OCI-LY1 (cell line): ENCODE data around the gene GABRB3.

Experiments
- H2AFZ ChIP-seq: fragments of 200-600 bp; sonication (generic), shearing (Covaris generic); 2 replicates; pipeline ENCODE4 v1.6.0; 2014; ENCODE audit warnings: antibody characterized with exemption, mild to moderate bottlenecking, low read length
- H3F3A ChIP-seq: fragments of 200-600 bp; sonication (generic), shearing (Covaris generic); 2 replicates; pipeline ENCODE4 v1.6.0; 2014; ENCODE audit warnings: mild to moderate bottlenecking, antibody characterized with exemption, low read length, moderate library complexity; ENCODE audit not compliant: insufficient read depth
- H3K27ac ChIP-seq: fragments of 200-600 bp; sonication (generic); 2 replicates; pipeline ENCODE4 v1.5.1; 2014; ENCODE audit warnings: low read length, mixed run types, mild to moderate bottlenecking, low read depth; ENCODE audit not compliant: poor library complexity, severe bottlenecking
- H3K27me3 ChIP-seq: fragments of 200-600 bp; sonication (generic); 2 replicates; pipeline ENCODE4 v1.6.0; 2014; ENCODE audit warnings: antibody characterized with exemption, mild to moderate bottlenecking, low read length, moderate library complexity; ENCODE audit not compliant: insufficient read depth
- H3K36me3 ChIP-seq: fragments of 200-600 bp; sonication (generic); 2 replicates; pipeline ENCODE4 v1.6.1; 2014; ENCODE audit warnings: mild to moderate bottlenecking, antibody characterized with exemption, low read length, moderate library complexity, mixed read lengths; ENCODE audit not compliant: insufficient read depth
- H3K4me1 ChIP-seq: fragments of 200-600 bp; sonication (generic); 2 replicates; pipeline ENCODE4 v1.5.1; 2014; ENCODE audit warnings: mild to moderate bottlenecking, low read length, moderate library complexity; ENCODE audit not compliant: insufficient read depth, severe bottlenecking
- H3K4me2 ChIP-seq: fragments of 200-600 bp; sonication (generic), shearing (Covaris generic); 2 replicates; pipeline ENCODE4 v1.6.1; 2014; ENCODE audit warnings: low read length
- H3K4me3 ChIP-seq: fragments of 200-600 bp; sonication (generic); 2 replicates; pipeline ENCODE4 v1.5.1; 2014; ENCODE audit warnings: low read length, low read depth, mild to moderate bottlenecking, mixed read lengths; ENCODE audit not compliant: poor library complexity, severe bottlenecking
- H3K79me2 ChIP-seq: fragments of 200-600 bp; shearing (Covaris generic); 2 replicates; pipeline ENCODE4 v1.6.1; 2016; ENCODE audit warnings: mixed run types, low read length, mixed read lengths; ENCODE audit not compliant: insufficient read depth
- H3K9ac ChIP-seq: fragments of 200-600 bp; sonication (generic), shearing (Covaris generic); 2 replicates; pipeline ENCODE4 v1.6.1; 2014; ENCODE audit warnings: mild to moderate bottlenecking, low read length, mixed read lengths
- H3K9me2 ChIP-seq: fragments of 200-600 bp; sonication (generic), shearing (Covaris generic); 2 replicates; pipeline ENCODE4 v1.6.1; 2014; ENCODE audit warnings: low read depth, mild to moderate bottlenecking, low read length, mixed read lengths
- H3K9me3 ChIP-seq: fragments of 200-600 bp; shearing (Covaris generic); 2 replicates; pipeline ENCODE4 v1.6.1; 2014; ENCODE audit warnings: low read length, mixed read lengths
- H4K20me1 ChIP-seq: fragments of 200-600 bp; sonication (generic), shearing (Covaris generic); 2 replicates; pipeline ENCODE4 v1.6.0; 2016; ENCODE audit warnings: mild to moderate bottlenecking, low read length; ENCODE audit not compliant: insufficient read depth
- EZH2 ChIP-seq: fragments of 200-600 bp; sonication (generic), shearing (Covaris generic); IDR thresholded peaks from 2 replicates; pipeline ENCODE4 v1.8.0; 2017; ENCODE audit warnings: borderline replicate concordance, mixed run types, mild to moderate bottlenecking, antibody characterized with exemption, low read length, moderate library complexity, mixed read lengths
- TF ChIP-seq, protein P1 (sequence below): fragments of 200-600 bp; sonication (generic), shearing (Covaris generic); IDR thresholded peaks from 2 replicates; pipeline ENCODE4 v1.5.1; 2017; ENCODE audit warnings: mild to moderate bottlenecking, antibody characterized with exemption, low read length, moderate library complexity, mixed read lengths

Gene GABRB3

DNA sequence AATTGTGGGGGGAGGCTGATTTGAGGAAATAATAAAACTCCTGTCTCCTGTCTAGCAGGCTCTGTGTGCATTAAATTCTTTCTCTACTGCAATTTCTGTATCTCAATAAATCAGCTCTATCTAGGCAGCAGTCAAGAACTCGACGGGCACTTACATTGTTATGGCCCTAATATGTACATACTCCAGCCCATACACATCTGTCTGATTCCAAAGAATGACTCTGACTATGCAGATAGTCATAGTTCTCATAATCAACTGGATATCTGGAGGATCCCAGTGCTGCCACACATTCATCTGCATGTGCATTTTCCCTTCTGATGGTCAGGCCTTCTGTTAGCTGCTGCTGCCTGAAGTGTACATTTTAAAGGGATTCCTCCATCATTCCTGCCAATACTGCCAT, 114.6 kb downstream of the GABRB3 start:
- Histone ChIP-seq H3K4me1 (no peaks in the 10 kb centered on the region), H4K20me1 (no peaks in the 10 kb centered on the region), H3K9me3 (no peaks in the 10 kb centered on the region), H3K27ac (no peak overlapping the region), H3K4me3 (no peak overlapping the region), H3K9ac (no peak overlapping the region), H3K36me3 (no peaks in the 10 kb centered on the region), H3K27me3 (no peaks in the 10 kb centered on the region), H2AFZ (no peak overlapping the region), H3K79me2 (no peaks in the 10 kb centered on the region), H3F3A (no peaks in the 10 kb centered on the region), H3K4me2 (no peak overlapping the region), H3K9me2 (no peaks in the 10 kb centered on the region)
- TF ChIP-seq EZH2, result no peak
- TF ChIP-seq, protein P1, sequence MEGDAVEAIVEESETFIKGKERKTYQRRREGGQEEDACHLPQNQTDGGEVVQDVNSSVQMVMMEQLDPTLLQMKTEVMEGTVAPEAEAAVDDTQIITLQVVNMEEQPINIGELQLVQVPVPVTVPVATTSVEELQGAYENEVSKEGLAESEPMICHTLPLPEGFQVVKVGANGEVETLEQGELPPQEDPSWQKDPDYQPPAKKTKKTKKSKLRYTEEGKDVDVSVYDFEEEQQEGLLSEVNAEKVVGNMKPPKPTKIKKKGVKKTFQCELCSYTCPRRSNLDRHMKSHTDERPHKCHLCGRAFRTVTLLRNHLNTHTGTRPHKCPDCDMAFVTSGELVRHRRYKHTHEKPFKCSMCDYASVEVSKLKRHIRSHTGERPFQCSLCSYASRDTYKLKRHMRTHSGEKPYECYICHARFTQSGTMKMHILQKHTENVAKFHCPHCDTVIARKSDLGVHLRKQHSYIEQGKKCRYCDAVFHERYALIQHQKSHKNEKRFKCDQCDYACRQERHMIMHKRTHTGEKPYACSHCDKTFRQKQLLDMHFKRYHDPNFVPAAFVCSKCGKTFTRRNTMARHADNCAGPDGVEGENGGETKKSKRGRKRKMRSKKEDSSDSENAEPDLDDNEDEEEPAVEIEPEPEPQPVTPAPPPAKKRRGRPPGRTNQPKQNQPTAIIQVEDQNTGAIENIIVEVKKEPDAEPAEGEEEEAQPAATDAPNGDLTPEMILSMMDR, result no peak

DNA sequence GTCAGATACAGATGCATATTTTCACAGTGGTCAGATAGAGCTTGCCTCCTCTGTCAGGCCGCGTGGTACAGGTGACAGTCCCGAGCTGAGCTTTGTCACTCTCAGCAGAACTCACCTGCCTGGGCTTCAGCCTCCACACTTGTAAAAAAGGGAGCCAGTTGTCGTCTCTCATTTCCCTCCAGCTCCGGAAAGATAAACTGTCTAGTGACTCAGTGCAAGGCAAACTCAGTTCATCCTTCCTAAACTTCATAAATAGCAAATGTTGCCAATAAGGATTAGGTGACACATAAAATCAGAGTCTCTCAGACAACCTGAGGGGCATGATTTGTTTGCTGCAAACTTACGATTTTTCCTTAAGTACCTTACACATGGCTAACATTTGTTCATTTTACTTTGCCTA, 116.8 kb downstream of the GABRB3 start:
- no peaks in the 10 kb centered on the region for H4K20me1 ChIP-seq
- H3K4me3 ChIP-seq, result no peak overlapping the region
- no peaks in the 10 kb centered on the region for H3K9me3 ChIP-seq
- no peaks in the 10 kb centered on the region for H3K4me1 ChIP-seq
- H3K27ac ChIP-seq, result no peak overlapping the region
- H3K9me2 ChIP-seq, result no peaks in the 10 kb centered on the region
- H3K79me2 ChIP-seq, result no peaks in the 10 kb centered on the region
- H3K4me2 ChIP-seq, result no peak overlapping the region
- no peak for TF ChIP-seq EZH2
- TF ChIP-seq, protein P1, result no peak
- H3K36me3 ChIP-seq, result no peaks in the 10 kb centered on the region
- H3F3A ChIP-seq, result no peaks in the 10 kb centered on the region
- no peaks in the 10 kb centered on the region for H3K27me3 ChIP-seq
- no peak overlapping the region for H2AFZ ChIP-seq
- no peak overlapping the region for H3K9ac ChIP-seq

DNA sequence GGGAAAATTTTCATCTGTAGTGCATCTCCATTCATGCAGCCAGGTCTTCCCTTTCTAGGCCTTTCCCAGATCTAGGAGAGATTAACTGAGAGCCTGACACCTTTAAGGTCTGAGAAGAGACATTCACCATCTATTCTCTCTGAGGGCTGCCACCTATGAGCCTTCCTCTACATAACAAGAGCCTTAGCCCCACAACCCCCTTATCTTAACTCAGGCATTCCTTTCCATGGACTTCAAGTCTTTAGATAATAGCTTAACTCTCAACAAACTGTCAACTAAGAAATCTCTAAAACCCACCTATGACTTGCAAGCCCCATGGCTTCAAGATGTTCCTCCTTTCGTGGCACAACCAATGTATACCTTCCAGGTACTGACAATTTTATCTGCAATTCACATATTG, 121.0 kb downstream of the GABRB3 start:
- Histone ChIP-seq H2AFZ (no peak overlapping the region), H3K27ac (no peak overlapping the region), H3K79me2 (no peaks in the 10 kb centered on the region), H4K20me1 (no peaks in the 10 kb centered on the region), H3K9ac (no peak overlapping the region), H3K4me2 (no peak overlapping the region), H3F3A (no peaks in the 10 kb centered on the region), H3K9me2 (no peaks in the 10 kb centered on the region), H3K27me3 (no peaks in the 10 kb centered on the region), H3K4me1 (no peaks in the 10 kb centered on the region), H3K36me3 (no peaks in the 10 kb centered on the region), H3K9me3 (no peaks in the 10 kb centered on the region), H3K4me3 (no peak overlapping the region)
- TF ChIP-seq EZH2, result no peak
- TF ChIP-seq, protein P1, result no peak
